GM23338 (cell line): ENCODE data around the gene SLC35F1. TPM values are rescaled to one million over a fixed set of nuclear protein-coding genes. Genes with fewer than 3 reads are reported as not detected.

Source experiments
- ATAC-seq: fragments of 200-7000 bp; cut with Tn5 transposase; 3 replicates; pipeline ENCODE4 v1.9.1; 2020
- DNase-seq: peaks from one replicate; pipeline ENCODE4 v3.0.0-alpha.2; 2015; ENCODE audit warnings: low spot score
- H2AFZ ChIP-seq: fragments of 200-600 bp; sonication (generic); 2 replicates; pipeline ENCODE4 v1.8.0; 2016; ENCODE audit warnings: antibody characterized with exemption, mild to moderate bottlenecking, moderate library complexity
- H3F3A ChIP-seq: fragments of 200-600 bp; sonication (generic); replicated peaks from 2 replicates; pipeline ENCODE4 v1.8.0; 2017; ENCODE audit warnings: antibody characterized with exemption, mixed run types, low read depth
- H3K27ac ChIP-seq: fragments of 200-600 bp; sonication (generic); 2 replicates; pipeline ENCODE4 v1.6.1; 2016; ENCODE audit warnings: low read depth
- H3K27me3 ChIP-seq: fragments of 200-600 bp; sonication (generic); 2 replicates; pipeline ENCODE4 v1.8.0; 2016; ENCODE audit warnings: mild to moderate bottlenecking, mixed run types, moderate library complexity; ENCODE audit not compliant: insufficient read depth
- H3K36me3 ChIP-seq: fragments of 200-600 bp; sonication (generic); 2 replicates; pipeline ENCODE4 v1.8.0; 2016; ENCODE audit warnings: mild to moderate bottlenecking; ENCODE audit not compliant: insufficient read depth
- H3K4me1 ChIP-seq: fragments of 200-600 bp; sonication (generic); 2 replicates; pipeline ENCODE4 v1.8.0; 2016; ENCODE audit warnings: mild to moderate bottlenecking, moderate library complexity; ENCODE audit not compliant: insufficient read depth
- H3K4me2 ChIP-seq: fragments of 200-600 bp; sonication (generic); 2 replicates; pipeline ENCODE4 v1.7.1; 2017; ENCODE audit warnings: mixed run types
- H3K4me3 ChIP-seq: fragments of 200-600 bp; sonication (generic); 2 replicates; pipeline ENCODE4 v1.6.1; 2016; ENCODE audit warnings: mixed run types
- H3K79me2 ChIP-seq: fragments of 200-600 bp; sonication (generic); replicated peaks from 2 replicates; pipeline ENCODE4 v1.8.0; 2017; ENCODE audit warnings: mild to moderate bottlenecking; ENCODE audit not compliant: insufficient read depth
- H3K9me2 ChIP-seq: fragments of 200-600 bp; sonication (generic); 2 replicates; pipeline ENCODE4 v1.8.0; 2017; ENCODE audit not compliant: insufficient read depth
- H4K20me1 ChIP-seq: fragments of 200-600 bp; sonication (generic); replicated peaks from 2 replicates; pipeline ENCODE4 v1.8.0; 2017; ENCODE audit warnings: mild to moderate bottlenecking; ENCODE audit not compliant: insufficient read depth
- H3K27ac Mint-ChIP-seq: 2 replicates; pipeline ENCODE4 v1.8.0; 2020; ENCODE audit warnings: inconsistent platforms, mild to moderate bottlenecking, moderate library complexity, mixed read lengths
- H3K27me3 Mint-ChIP-seq: 3 replicates; pipeline ENCODE4 v1.8.0; 2022; ENCODE audit warnings: low read depth, mild to moderate bottlenecking, moderate library complexity, mixed read lengths, inconsistent platforms; ENCODE audit not compliant: insufficient read depth, poor library complexity
- H3K36me3 Mint-ChIP-seq: 3 replicates; pipeline ENCODE4 v1.8.0; 2021; ENCODE audit warnings: low read depth, mild to moderate bottlenecking, inconsistent platforms, moderate library complexity, mixed read lengths
- H3K4me1 Mint-ChIP-seq: 3 replicates; pipeline ENCODE4 v1.8.0; 2020; ENCODE audit warnings: mild to moderate bottlenecking, inconsistent platforms, mixed read lengths
- H3K4me3 Mint-ChIP-seq: 3 replicates; pipeline ENCODE4 v1.8.0; 2021; ENCODE audit warnings: moderate library complexity, mild to moderate bottlenecking, inconsistent platforms, mixed read lengths
- H3K9me3 Mint-ChIP-seq: 3 replicates; pipeline ENCODE4 v1.8.0; 2020; ENCODE audit warnings: moderate library complexity, mild to moderate bottlenecking, inconsistent platforms, mixed read lengths
- CREB1 ChIP-seq: fragments of 250-450 bp; sonication (Bioruptor Pico); IDR thresholded peaks from 2 replicates; pipeline ENCODE4 v1.5.0; 2020; ENCODE audit warnings: low read depth, mild to moderate bottlenecking, moderate library complexity
- EZH2 ChIP-seq: fragments of 200-600 bp; sonication (generic); IDR thresholded peaks from one replicate; pipeline ENCODE4 v1.8.0; 2017; ENCODE audit warnings: antibody characterized with exemption, mild to moderate bottlenecking, low read depth; ENCODE audit not compliant: unreplicated experiment
- EZH2phosphoT487 ChIP-seq: fragments of 200-600 bp; sonication (generic); IDR thresholded peaks from one replicate; pipeline ENCODE4 v1.8.1; 2018; ENCODE audit warnings: antibody characterized with exemption; ENCODE audit not compliant: unreplicated experiment
- JUNB ChIP-seq: IDR thresholded peaks from one replicate; pipeline ENCODE4 v1.6.1; 2016; ENCODE audit warnings: antibody characterized with exemption; ENCODE audit not compliant: unreplicated experiment
- NANOG ChIP-seq: IDR thresholded peaks from 2 replicates; pipeline ENCODE4 v1.6.1; 2016; ENCODE audit warnings: antibody characterized with exemption, borderline replicate concordance
- POLR2AphosphoS5 ChIP-seq: IDR thresholded peaks from 2 replicates; pipeline ENCODE4 v1.6.1; 2016; ENCODE audit warnings: antibody characterized with exemption, low read depth
- STAT1 ChIP-seq: IDR thresholded peaks from one replicate; pipeline ENCODE4 v1.6.1; 2016; ENCODE audit warnings: antibody characterized with exemption; ENCODE audit not compliant: unreplicated experiment
- ZNF114 ChIP-seq: fragments of 250-450 bp; sonication (Bioruptor Pico); IDR thresholded peaks from 2 replicates; pipeline ENCODE4 v1.5.0; 2020; ENCODE audit warnings: mild to moderate bottlenecking, moderate library complexity
- ZNF331 ChIP-seq: fragments of 250-450 bp; sonication (Bioruptor Pico); IDR thresholded peaks from 2 replicates; pipeline ENCODE4 v1.5.0; 2020; ENCODE audit warnings: low read depth, mild to moderate bottlenecking, moderate library complexity
- polyA plus RNA-seq: library from polyadenylated mRNA; unstranded; fragments of >200 nt; fragmentation: Nextera tagmentation; extraction: Ambion mirVana; gene quantifications from 2 replicates; pipeline ENCODE4 v1.2.1, GENCODE V29; 2016
- total RNA-seq: library from RNA; depleted of rRNA; stranded (reverse); fragments of >200 nt; shearing (Covaris generic); gene quantifications from 2 replicates; pipeline ENCODE4 v1.2.3, GENCODE V29; 2014
- TF ChIP-seq, protein P1 (sequence below): IDR thresholded peaks from 2 replicates; pipeline ENCODE4 v1.6.1; 2016; ENCODE audit warnings: antibody characterized with exemption
- TF ChIP-seq, protein P2 (sequence below): fragments of 250-450 bp; sonication (Bioruptor Pico); IDR thresholded peaks from 2 replicates; pipeline ENCODE4 v1.5.0; 2020; ENCODE audit warnings: mild to moderate bottlenecking, moderate library complexity
- TF ChIP-seq, protein P3 (sequence below), 2 experiments: fragments of 200-600 bp in 1 of 2; sonication (generic) in 1 of 2; conservative IDR thresholded peaks; 2 replicates each; pipeline versions ENCODE4 v1.5.1 to v1.6.1; 2016 to 2017; ENCODE audit warnings: antibody characterized with exemption in 2 of 2, low read depth in 2 of 2, mild to moderate bottlenecking in 2 of 2, moderate library complexity in 1 of 2

SLC35F1 gene
- total and polyA plus RNA-seq, 2 experiments from 2014 or later = 3.0 to 10.3 TPM

DNA sequence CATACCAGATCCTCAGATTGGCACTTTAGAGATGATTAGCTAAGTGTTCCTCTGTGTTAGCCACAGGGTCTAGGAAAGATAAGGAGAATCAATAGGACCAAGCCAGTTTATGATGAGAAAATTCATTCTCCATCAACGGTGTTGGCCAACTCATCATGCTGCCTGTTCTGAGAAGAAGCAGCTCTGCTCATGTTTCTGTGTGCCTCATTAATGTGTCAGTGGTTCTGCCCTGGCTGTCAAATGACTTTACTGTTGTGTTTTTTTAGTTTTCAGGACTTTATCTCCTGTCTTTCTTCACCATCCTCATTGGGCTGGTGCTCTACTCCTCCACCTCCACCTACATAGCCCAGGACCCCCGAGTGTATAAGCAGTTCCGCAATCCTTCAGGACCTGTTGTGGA, 406.7 kb downstream of the SLC35F1 start:
- Histone ChIP-seq H3K27ac (no peak overlapping the region), H4K20me1 (no peaks in the 10 kb centered on the region), H3K36me3 (no peaks in the 10 kb centered on the region), H3K27me3 (no peaks in the 10 kb centered on the region), H3K9me2 (no peaks in the 10 kb centered on the region), H3K4me1 (no peaks in the 10 kb centered on the region), H2AFZ (no peak overlapping the region), H3K79me2 (no peaks in the 10 kb centered on the region), H3K4me3 (no peak overlapping the region), H3K4me2 (no peak overlapping the region), H3F3A (no peaks in the 10 kb centered on the region)
- Mint-ChIP-seq H3K27me3 (no peaks in the 10 kb centered on the region), H3K27ac (no peak overlapping the region), H3K4me3 (no peak overlapping the region), H3K9me3 (no peaks in the 10 kb centered on the region), H3K36me3 (no peaks in the 10 kb centered on the region), H3K4me1 (no peaks in the 10 kb centered on the region; the same call in 2 of the 3 replicates)
- DNase-seq (no peak), ATAC-seq (no peak)
- TF ChIP-seq, protein P1, sequence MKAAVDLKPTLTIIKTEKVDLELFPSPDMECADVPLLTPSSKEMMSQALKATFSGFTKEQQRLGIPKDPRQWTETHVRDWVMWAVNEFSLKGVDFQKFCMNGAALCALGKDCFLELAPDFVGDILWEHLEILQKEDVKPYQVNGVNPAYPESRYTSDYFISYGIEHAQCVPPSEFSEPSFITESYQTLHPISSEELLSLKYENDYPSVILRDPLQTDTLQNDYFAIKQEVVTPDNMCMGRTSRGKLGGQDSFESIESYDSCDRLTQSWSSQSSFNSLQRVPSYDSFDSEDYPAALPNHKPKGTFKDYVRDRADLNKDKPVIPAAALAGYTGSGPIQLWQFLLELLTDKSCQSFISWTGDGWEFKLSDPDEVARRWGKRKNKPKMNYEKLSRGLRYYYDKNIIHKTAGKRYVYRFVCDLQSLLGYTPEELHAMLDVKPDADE = no peak
- no peak for TF ChIP-seq ZNF331 (CRISPR knock-in tag)
- TF ChIP-seq, protein P2, sequence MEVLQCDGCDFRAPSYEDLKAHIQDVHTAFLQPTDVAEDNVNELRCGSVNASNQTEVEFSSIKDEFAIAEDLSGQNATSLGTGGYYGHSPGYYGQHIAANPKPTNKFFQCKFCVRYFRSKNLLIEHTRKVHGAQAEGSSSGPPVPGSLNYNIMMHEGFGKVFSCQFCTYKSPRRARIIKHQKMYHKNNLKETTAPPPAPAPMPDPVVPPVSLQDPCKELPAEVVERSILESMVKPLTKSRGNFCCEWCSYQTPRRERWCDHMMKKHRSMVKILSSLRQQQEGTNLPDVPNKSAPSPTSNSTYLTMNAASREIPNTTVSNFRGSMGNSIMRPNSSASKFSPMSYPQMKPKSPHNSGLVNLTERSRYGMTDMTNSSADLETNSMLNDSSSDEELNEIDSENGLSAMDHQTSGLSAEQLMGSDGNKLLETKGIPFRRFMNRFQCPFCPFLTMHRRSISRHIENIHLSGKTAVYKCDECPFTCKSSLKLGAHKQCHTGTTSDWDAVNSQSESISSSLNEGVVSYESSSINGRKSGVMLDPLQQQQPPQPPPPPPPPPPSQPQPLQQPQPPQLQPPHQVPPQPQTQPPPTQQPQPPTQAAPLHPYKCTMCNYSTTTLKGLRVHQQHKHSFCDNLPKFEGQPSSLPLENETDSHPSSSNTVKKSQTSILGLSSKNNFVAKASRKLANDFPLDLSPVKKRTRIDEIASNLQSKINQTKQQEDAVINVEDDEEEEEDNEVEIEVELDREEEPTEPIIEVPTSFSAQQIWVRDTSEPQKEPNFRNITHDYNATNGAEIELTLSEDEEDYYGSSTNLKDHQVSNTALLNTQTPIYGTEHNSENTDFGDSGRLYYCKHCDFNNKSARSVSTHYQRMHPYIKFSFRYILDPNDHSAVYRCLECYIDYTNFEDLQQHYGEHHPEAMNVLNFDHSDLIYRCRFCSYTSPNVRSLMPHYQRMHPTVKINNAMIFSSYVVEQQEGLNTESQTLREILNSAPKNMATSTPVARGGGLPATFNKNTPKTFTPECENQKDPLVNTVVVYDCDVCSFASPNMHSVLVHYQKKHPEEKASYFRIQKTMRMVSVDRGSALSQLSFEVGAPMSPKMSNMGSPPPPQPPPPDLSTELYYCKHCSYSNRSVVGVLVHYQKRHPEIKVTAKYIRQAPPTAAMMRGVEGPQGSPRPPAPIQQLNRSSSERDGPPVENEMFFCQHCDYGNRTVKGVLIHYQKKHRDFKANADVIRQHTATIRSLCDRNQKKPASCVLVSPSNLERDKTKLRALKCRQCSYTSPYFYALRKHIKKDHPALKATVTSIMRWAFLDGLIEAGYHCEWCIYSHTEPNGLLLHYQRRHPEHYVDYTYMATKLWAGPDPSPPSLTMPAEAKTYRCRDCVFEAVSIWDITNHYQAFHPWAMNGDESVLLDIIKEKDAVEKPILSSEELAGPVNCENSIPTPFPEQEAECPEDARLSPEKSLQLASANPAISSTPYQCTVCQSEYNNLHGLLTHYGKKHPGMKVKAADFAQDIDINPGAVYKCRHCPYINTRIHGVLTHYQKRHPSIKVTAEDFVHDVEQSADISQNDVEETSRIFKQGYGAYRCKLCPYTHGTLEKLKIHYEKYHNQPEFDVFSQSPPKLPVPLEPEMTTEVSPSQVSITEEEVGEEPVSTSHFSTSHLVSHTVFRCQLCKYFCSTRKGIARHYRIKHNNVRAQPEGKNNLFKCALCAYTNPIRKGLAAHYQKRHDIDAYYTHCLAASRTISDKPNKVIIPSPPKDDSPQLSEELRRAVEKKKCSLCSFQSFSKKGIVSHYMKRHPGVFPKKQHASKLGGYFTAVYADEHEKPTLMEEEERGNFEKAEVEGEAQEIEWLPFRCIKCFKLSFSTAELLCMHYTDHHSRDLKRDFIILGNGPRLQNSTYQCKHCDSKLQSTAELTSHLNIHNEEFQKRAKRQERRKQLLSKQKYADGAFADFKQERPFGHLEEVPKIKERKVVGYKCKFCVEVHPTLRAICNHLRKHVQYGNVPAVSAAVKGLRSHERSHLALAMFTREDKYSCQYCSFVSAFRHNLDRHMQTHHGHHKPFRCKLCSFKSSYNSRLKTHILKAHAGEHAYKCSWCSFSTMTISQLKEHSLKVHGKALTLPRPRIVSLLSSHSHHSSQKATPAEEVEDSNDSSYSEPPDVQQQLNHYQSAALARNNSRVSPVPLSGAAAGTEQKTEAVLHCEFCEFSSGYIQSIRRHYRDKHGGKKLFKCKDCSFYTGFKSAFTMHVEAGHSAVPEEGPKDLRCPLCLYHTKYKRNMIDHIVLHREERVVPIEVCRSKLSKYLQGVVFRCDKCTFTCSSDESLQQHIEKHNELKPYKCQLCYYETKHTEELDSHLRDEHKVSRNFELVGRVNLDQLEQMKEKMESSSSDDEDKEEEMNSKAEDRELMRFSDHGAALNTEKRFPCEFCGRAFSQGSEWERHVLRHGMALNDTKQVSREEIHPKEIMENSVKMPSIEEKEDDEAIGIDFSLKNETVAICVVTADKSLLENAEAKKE (CRISPR knock-in tag) = no peak
- TF ChIP-seq JUNB = no peak
- no peak for TF ChIP-seq CREB1 (CRISPR knock-in tag)
- TF ChIP-seq EZH2 = no peak
- no peak for TF ChIP-seq POLR2AphosphoS5
- no peak for TF ChIP-seq EZH2phosphoT487
- no peak for TF ChIP-seq STAT1
- no peak for TF ChIP-seq NANOG
- TF ChIP-seq, protein P3, sequence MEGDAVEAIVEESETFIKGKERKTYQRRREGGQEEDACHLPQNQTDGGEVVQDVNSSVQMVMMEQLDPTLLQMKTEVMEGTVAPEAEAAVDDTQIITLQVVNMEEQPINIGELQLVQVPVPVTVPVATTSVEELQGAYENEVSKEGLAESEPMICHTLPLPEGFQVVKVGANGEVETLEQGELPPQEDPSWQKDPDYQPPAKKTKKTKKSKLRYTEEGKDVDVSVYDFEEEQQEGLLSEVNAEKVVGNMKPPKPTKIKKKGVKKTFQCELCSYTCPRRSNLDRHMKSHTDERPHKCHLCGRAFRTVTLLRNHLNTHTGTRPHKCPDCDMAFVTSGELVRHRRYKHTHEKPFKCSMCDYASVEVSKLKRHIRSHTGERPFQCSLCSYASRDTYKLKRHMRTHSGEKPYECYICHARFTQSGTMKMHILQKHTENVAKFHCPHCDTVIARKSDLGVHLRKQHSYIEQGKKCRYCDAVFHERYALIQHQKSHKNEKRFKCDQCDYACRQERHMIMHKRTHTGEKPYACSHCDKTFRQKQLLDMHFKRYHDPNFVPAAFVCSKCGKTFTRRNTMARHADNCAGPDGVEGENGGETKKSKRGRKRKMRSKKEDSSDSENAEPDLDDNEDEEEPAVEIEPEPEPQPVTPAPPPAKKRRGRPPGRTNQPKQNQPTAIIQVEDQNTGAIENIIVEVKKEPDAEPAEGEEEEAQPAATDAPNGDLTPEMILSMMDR (conservative IDR thresholded peaks at IDR 0.05; ENCODE audit: low read depth in 2 of 2) = no peak
- no peak for TF ChIP-seq ZNF114 (CRISPR knock-in tag)
